SK-N-SH (cell line): Measurements from ENCODE around the gene GGTLC2.
"Not testable (repeated sequence)": the region's sequence is repeated elsewhere in the genome, so short reads cannot be mapped to it uniquely, and the experiment has no call there.

ENCODE experiments used
- EP300 ChIP-seq, 2 experiments: IDR thresholded peaks; 2 replicates each; pipeline versions ENCODE4 v1.4.0 to v1.6.1; 2012; ENCODE audit warnings: borderline replicate concordance in 1 of 2, low read depth in 1 of 2, low read length in 1 of 2
- EZH2phosphoT487 ChIP-seq: fragments of 200-600 bp; sonication (generic); IDR thresholded peaks from 2 replicates; pipeline ENCODE4 v1.6.1; 2017; ENCODE audit warnings: low read depth, mixed run types, mild to moderate bottlenecking, antibody characterized with exemption, moderate library complexity, borderline replicate concordance
- GABPA ChIP-seq: IDR thresholded peaks from 2 replicates; pipeline ENCODE4 v1.4.0; 2012; ENCODE audit warnings: low read depth, mild to moderate bottlenecking
- MXI1 ChIP-seq: IDR thresholded peaks from 2 replicates; pipeline ENCODE4 v1.6.1; 2012; ENCODE audit warnings: mild to moderate bottlenecking, low read depth, low read length, improper control_type of control experiment
- POLR2AphosphoS5 ChIP-seq: IDR thresholded peaks from 2 replicates; pipeline ENCODE4 v1.6.1; 2012; ENCODE audit warnings: low read depth, low read length
- RAD21 ChIP-seq: IDR thresholded peaks from 2 replicates; pipeline ENCODE4 v1.6.1; 2012; ENCODE audit warnings: mild to moderate bottlenecking, low read length
- RCOR1 ChIP-seq: fragments of 150-350 bp; IDR thresholded peaks from 2 replicates; pipeline ENCODE4 v1.6.1; 2017; ENCODE audit warnings: antibody characterized with exemption, low read length
- SMC3 ChIP-seq: IDR thresholded peaks from 2 replicates; pipeline ENCODE4 v1.6.1; 2012; ENCODE audit warnings: low read depth, low read length, improper control_type of control experiment
- TF ChIP-seq, protein P1 (sequence below): IDR thresholded peaks from 2 replicates; pipeline ENCODE4 v1.6.1; 2012; ENCODE audit warnings: mild to moderate bottlenecking, low read depth, low read length, moderate library complexity
- TF ChIP-seq, protein P2 (sequence below): fragments of 150-350 bp; IDR thresholded peaks from 2 replicates; pipeline ENCODE4 v1.6.1; 2017; ENCODE audit warnings: antibody characterized with exemption, low read length, low read depth, borderline replicate concordance

DNA sequence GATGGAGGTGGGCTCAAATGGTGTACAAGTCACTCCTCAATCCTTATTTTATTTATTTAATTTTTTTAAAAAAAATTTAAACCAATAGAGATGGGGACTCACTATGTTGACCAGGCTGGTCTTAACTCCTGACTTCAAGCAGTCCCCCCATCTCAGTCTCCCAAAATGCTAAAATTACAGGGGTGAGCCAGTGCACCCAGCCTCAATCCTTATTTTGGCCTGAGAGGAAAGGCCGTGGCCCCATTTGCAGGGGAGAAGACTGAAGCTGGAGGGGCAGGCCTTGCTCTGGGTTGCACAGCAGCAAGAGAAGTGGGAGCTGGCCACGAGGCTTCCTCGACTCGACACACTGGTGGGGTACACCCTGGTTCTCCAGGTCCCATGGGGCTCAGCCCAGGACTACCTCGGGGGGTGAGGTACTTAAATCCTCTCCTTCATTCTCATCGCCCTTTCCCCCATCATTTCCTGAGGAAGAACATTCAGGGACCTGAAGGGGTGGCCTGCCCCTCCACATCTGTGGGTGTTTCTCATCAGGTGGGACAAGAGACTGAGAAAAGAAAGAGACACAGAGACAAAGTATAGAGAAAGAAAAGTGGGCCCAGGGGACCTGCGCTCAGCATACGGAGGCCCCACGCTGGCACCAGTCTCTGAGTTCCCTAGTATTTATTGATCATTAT is 4.6 kb downstream of the GGTLC2 start:
- not testable (repeated sequence) for TF ChIP-seq EZH2phosphoT487; MXI1; POLR2AphosphoS5; GABPA; EP300 (IDR thresholded peaks at IDR 0.05; ENCODE audit: borderline replicate concordance in 1 of 2, low read depth in 1 of 2, low read length in 1 of 2); SMC3; RAD21; RCOR1
- TF ChIP-seq, protein P1, sequence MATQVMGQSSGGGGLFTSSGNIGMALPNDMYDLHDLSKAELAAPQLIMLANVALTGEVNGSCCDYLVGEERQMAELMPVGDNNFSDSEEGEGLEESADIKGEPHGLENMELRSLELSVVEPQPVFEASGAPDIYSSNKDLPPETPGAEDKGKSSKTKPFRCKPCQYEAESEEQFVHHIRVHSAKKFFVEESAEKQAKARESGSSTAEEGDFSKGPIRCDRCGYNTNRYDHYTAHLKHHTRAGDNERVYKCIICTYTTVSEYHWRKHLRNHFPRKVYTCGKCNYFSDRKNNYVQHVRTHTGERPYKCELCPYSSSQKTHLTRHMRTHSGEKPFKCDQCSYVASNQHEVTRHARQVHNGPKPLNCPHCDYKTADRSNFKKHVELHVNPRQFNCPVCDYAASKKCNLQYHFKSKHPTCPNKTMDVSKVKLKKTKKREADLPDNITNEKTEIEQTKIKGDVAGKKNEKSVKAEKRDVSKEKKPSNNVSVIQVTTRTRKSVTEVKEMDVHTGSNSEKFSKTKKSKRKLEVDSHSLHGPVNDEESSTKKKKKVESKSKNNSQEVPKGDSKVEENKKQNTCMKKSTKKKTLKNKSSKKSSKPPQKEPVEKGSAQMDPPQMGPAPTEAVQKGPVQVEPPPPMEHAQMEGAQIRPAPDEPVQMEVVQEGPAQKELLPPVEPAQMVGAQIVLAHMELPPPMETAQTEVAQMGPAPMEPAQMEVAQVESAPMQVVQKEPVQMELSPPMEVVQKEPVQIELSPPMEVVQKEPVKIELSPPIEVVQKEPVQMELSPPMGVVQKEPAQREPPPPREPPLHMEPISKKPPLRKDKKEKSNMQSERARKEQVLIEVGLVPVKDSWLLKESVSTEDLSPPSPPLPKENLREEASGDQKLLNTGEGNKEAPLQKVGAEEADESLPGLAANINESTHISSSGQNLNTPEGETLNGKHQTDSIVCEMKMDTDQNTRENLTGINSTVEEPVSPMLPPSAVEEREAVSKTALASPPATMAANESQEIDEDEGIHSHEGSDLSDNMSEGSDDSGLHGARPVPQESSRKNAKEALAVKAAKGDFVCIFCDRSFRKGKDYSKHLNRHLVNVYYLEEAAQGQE = not testable (repeated sequence)
- TF ChIP-seq, protein P2, sequence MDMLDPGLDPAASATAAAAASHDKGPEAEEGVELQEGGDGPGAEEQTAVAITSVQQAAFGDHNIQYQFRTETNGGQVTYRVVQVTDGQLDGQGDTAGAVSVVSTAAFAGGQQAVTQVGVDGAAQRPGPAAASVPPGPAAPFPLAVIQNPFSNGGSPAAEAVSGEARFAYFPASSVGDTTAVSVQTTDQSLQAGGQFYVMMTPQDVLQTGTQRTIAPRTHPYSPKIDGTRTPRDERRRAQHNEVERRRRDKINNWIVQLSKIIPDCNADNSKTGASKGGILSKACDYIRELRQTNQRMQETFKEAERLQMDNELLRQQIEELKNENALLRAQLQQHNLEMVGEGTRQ = not testable (repeated sequence)
